Measurements from ENCODE around the gene MOCS1.

The MOCS1 gene

DNA sequence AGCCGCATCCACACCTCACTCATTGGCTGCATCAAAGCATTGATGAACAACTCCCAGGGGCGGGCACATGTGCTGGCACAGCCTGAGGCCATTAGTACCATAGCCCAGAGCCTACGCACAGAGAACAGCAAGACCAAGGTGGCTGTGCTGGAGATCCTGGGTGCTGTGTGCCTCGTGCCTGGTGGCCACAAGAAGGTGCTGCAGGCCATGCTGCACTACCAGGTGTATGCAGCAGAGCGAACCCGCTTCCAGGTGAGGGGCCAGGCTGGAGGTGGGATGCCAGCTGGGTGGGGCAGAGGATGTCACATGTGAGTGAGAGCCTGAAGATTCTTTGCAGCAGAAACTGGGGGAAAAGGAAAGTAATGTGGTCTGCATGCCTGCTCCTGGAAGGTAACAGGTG, 66.7 kb downstream of the MOCS1 start:
- TF ChIP-seq, protein P1, sequence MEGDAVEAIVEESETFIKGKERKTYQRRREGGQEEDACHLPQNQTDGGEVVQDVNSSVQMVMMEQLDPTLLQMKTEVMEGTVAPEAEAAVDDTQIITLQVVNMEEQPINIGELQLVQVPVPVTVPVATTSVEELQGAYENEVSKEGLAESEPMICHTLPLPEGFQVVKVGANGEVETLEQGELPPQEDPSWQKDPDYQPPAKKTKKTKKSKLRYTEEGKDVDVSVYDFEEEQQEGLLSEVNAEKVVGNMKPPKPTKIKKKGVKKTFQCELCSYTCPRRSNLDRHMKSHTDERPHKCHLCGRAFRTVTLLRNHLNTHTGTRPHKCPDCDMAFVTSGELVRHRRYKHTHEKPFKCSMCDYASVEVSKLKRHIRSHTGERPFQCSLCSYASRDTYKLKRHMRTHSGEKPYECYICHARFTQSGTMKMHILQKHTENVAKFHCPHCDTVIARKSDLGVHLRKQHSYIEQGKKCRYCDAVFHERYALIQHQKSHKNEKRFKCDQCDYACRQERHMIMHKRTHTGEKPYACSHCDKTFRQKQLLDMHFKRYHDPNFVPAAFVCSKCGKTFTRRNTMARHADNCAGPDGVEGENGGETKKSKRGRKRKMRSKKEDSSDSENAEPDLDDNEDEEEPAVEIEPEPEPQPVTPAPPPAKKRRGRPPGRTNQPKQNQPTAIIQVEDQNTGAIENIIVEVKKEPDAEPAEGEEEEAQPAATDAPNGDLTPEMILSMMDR (conservative IDR thresholded peaks at IDR 0.05; ENCODE audit: low read depth, low read length) = peak; percentile 14

DNA sequence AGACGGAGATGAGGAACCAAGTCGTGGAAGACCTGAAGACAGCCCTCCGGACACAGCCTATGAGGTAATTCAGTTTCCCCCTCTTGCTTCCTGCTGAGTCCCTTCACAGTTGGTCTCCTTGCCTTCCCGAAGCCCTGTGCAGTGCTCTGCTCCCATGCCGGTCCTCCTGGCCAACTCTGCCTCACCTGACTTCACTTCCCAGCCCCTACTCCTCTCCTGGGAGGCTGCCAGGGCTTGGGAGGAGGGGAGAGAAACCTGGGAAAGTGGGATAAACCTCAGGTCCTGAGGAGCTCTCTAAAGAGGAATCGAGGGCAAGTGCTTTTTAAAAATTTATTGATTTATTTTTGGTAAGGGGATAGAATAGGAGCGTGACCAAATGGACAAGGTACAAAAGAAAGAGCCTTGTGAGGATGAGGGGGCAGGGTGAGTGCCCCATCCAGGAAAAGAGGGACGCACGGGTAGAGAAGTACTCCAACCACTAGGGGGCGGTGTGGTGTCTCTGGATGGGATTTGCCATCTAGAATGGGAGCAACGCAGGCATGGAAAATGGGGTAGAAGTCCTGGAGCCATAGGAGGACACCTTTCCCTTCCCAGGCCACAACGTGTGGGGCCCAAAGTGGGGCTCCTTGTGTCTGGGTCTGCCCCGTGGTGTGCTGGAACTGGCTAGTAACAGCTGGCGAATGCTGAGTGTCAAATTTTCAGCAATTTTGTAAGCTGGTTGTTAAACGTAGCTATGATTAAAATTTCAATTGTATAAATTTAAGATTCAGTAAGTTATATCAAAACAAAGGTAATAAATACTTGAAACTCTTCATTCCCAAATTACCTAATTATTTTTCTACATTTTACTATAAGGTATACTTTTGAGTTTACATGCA, 69.0 kb downstream of the MOCS1 start:
- no peak for DNase-seq (ENCODE audit: low read depth)
- TF ChIP-seq, protein P1 (conservative IDR thresholded peaks at IDR 0.05; ENCODE audit: low read depth, low read length) = peak; percentile 81
- no peak overlapping the region for H3K4me3 ChIP-seq (ENCODE audit: low read length)

More for the DNA sequence above, 66.7 kb downstream of the MOCS1 start:
- DNase-seq (ENCODE audit: low read depth) = no peak
- H3K4me3 ChIP-seq (ENCODE audit: low read length) = no peak overlapping the region

DNA sequence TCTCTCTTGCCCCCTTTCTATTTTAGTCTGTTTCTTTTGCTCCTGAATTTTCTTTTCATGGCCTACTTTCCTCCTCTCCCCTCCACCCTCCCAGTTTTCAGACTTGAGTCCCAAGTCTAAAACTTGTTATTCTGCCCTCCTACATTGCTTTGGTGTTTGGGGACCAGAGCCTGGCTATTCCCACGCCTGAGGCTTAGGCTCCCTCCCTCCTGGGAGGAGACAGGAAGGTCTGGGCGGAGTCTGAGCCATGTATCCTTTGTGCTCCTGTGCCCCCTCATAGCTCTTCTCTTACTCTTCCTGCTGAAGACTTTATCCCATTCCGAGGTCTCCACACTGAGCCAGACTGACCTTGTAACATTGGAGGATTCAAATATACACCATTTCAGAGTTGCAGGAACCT, 72.6 kb downstream of the MOCS1 start:
- TF ChIP-seq, protein P1 (conservative IDR thresholded peaks at IDR 0.05; ENCODE audit: low read depth, low read length) = no peak
- DNase-seq (ENCODE audit: low read depth) = no peak

DNA sequence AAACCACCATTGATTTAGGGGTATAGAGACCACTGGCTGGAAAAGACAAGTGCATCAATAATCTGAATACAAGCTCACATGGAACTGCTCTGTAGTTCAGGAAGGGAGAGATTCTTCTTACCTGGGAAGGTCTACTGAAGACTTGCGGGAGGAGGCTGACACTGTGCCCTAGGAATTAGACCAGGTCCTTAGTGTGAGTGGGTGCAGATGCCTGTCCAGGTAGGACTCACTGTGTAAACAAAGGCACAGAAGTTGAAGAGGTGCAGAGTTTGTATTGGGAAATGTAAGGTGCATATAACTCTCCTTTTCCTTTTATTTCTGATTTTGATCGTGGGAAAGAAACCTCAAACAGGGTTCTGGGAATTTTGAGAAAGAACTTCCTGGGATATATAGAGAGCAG, 75.2 kb downstream of the MOCS1 start:
- no peak for DNase-seq (ENCODE audit: low read depth)
- TF ChIP-seq, protein P1 (conservative IDR thresholded peaks at IDR 0.05; ENCODE audit: low read depth, low read length) = no peak
- H3K4me3 ChIP-seq (ENCODE audit: low read length) = no peak overlapping the region

More for the DNA sequence above, 72.6 kb downstream of the MOCS1 start:
- H3K4me3 ChIP-seq (ENCODE audit: low read length) = no peak overlapping the region

DNA sequence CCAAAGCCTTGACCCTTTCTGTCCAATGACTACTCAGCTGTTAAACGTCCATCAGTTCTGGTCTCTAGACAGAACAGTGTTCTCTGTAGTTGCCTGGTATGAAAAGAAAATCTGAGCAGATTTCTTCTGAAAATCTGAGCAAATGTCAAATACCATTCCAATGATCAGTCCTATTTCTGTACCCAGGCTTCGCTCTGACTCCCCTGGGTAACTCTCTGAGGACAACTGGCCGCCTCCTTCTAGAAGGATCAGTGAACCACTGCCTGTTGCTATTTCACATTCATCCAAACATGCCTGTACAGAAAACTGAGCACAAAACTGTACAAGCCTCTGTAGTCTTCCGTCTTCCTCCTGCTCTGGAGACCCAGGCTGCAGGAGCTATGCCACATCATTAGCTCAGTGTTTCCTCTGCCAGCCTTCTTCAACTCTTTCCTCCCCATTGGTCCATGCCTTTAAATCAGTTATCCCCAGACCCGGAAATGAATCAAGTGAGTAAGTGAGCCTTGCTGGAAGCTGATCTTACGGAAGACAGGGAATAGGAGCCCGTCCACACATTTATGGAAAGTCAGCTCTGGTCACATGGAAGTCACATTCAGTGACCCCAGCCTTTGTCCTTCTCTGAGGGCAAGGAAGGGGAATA, 78.8 kb downstream of the MOCS1 start:
- TF ChIP-seq, protein P1 (conservative IDR thresholded peaks at IDR 0.05; ENCODE audit: low read depth, low read length) = no peak
- no peak for DNase-seq (ENCODE audit: low read depth)
- H3K4me3 ChIP-seq (ENCODE audit: low read length) = no peak overlapping the region

Data from retinal pigment epithelial cell (primary cell).